AG10803 (cell line): ENCODE data around the gene RNASEH2C.
A peak's percentile ranks its signal among the peaks of the same experiment; 100 is the strongest.

Experiments used
- DNase-seq: peaks from one replicate; pipeline ENCODE4 v3.0.0; 2010; ENCODE audit warnings: low read depth
- H3K4me3 ChIP-seq: 2 replicates; pipeline ENCODE4 v1.5.1; 2011; ENCODE audit warnings: mild to moderate bottlenecking, low read length, control low read depth
- CTCF ChIP-seq: conservative IDR thresholded peaks from 2 replicates; pipeline ENCODE4 v1.5.1; 2011; ENCODE audit warnings: mild to moderate bottlenecking, low read length, control low read depth, inconsistent platforms

RNASEH2C gene

GRCh38 chr11:65727865-65728264 is 7.3 kb upstream of the RNASEH2C start:
- TF ChIP-seq CTCF = no peak
- DNase-seq = no peak
- H3K4me3 ChIP-seq = no peak overlapping the region

GRCh38 chr11:65726660-65727059 is 6.1 kb upstream of the RNASEH2C start:
- H3K4me3 ChIP-seq = no peak overlapping the region
- no peak for DNase-seq
- no peak for TF ChIP-seq CTCF

GRCh38 chr11:65722261-65722660 is 1.7 kb upstream of the RNASEH2C start:
- DNase-seq = no peak

GRCh38 chr11:65719871-65720210 is 757 bp downstream of the RNASEH2C start:
- peak; percentile 24 for TF ChIP-seq CTCF
- DNase-seq = peak; percentile 44

More at GRCh38 chr11:65722261-65722660, 1.7 kb upstream of the RNASEH2C start:
- TF ChIP-seq CTCF = no peak
- no peak overlapping the region for H3K4me3 ChIP-seq

GRCh38 chr11:65718964-65719492 is 1.6 kb downstream of the RNASEH2C start:
- TF ChIP-seq CTCF = no peak
- H3K4me3 ChIP-seq = peak overlapping the region; percentile 82
- DNase-seq = peak; percentile 20

More at GRCh38 chr11:65719871-65720210, 757 bp downstream of the RNASEH2C start:
- H3K4me3 ChIP-seq = peak overlapping the region; percentile 82

GRCh38 chr11:65718531-65718930 is 2.1 kb downstream of the RNASEH2C start:
- no peak overlapping the region for H3K4me3 ChIP-seq
- no peak for DNase-seq
- no peak for TF ChIP-seq CTCF

- H3K4me3 ChIP-seq = no peak overlapping the region
- DNase-seq = no peak
- TF ChIP-seq CTCF = no peak
Observed at GRCh38 chr11:65717906-65718305, 2.7 kb downstream of the RNASEH2C start.
